Gastrocnemius medialis (tissue), 4 donors: ENCODE measurements around the gene ATXN7.

Experiments used
- CTCF ChIP-seq, 5 experiments: fragments of 450-650 bp in 3 of 5; fragments of 200-600 bp in 2 of 5; sonication (generic) in 2 of 5; IDR thresholded peaks in 4 of 5; conservative IDR thresholded peaks in 1 of 5; 1 replicate in 4 of 5; 2 replicates in 1 of 5; pipeline ENCODE4 v1.5.1; 2016 to 2019; ENCODE audit warnings: antibody characterized with exemption in 5 of 5, mild to moderate bottlenecking in 3 of 5, moderate library complexity in 3 of 5
- POLR2A ChIP-seq, 2 donors: fragments of 450-650 bp; IDR thresholded peaks; one replicate each; pipeline ENCODE4 v1.6.1; 2017; ENCODE audit warnings: antibody characterized with exemption in 2 of 2, mild to moderate bottlenecking in 2 of 2, moderate library complexity in 2 of 2

GRCh38 chr3:63967675-63968611 is 104.3 kb downstream of the ATXN7 start:
- TF ChIP-seq CTCF (IDR thresholded peaks at IDR 0.05 in 4 of 5, conservative IDR thresholded peaks at IDR 0.05 in 1 of 5) (no peak), POLR2A (IDR thresholded peaks at IDR 0.05) (no peak)
